HUES6 (cell line): ENCODE results near the gene OR2B3.
"Not testable (repeated sequence)": the region's sequence is repeated elsewhere in the genome, so short reads cannot be mapped to it uniquely, and the experiment has no call there.

ENCODE experiments used
- H3K27ac ChIP-seq: 2 replicates; pipeline ENCODE4 v1.7.0; 2013; ENCODE audit warnings: low read depth, mild to moderate bottlenecking, low read length, inconsistent platforms
- H3K27me3 ChIP-seq: 2 replicates; pipeline ENCODE4 v1.6.1; 2013; ENCODE audit warnings: low read length; ENCODE audit not compliant: control insufficient read depth, insufficient read depth
- H3K36me3 ChIP-seq: 2 replicates; pipeline ENCODE4 v1.6.1; 2013; ENCODE audit warnings: low read length; ENCODE audit not compliant: control insufficient read depth, insufficient read depth
- H3K4me1 ChIP-seq: 2 replicates; pipeline ENCODE4 v1.6.1; 2013; ENCODE audit warnings: low read length; ENCODE audit not compliant: control insufficient read depth, insufficient read depth
- H3K4me3 ChIP-seq: 2 replicates; pipeline ENCODE4 v1.5.1; 2013; ENCODE audit warnings: low read depth, low read length
- H3K9ac ChIP-seq: one replicate; pipeline ENCODE4 v1.6.1; 2013; ENCODE audit warnings: mild to moderate bottlenecking, low read length
- H3K9me3 ChIP-seq: 2 replicates; pipeline ENCODE4 v1.6.1; 2013; ENCODE audit warnings: low read depth, low read length; ENCODE audit not compliant: control insufficient read depth, insufficient read depth

Gene OR2B3

GRCh38 chr6:29087213-29087612 is at the start of gene OR2B3:
Gene OR2B3 (minus strand): TSS chr6:29087313. CDS start chr6:29087248, 65 bp downstream.
- Histone ChIP-seq H3K27me3 (no peaks in the 10 kb centered on the region), H3K4me1 (no peaks in the 10 kb centered on the region), H3K36me3 (no peaks in the 10 kb centered on the region), H3K9me3 (no peaks in the 10 kb centered on the region), H3K9ac (no peak within 1 kb of the TSS), H3K27ac (no peak within 1 kb of the TSS), H3K4me3 (no peak within 1 kb of the TSS)

GRCh38 chr6:29131691-29132090 is 44.6 kb upstream of the OR2B3 start:
- Histone ChIP-seq H3K27me3 (no peaks in the 10 kb centered on the region; the same call in 1 of the 2 replicates), H3K27ac (no peak overlapping the region), H3K9ac (no peak overlapping the region), H3K36me3 (no peaks in the 10 kb centered on the region), H3K9me3 (no peaks in the 10 kb centered on the region), H3K4me1 (no peaks in the 10 kb centered on the region), H3K4me3 (no peak overlapping the region)

GRCh38 chr6:29130644-29131043 is 43.5 kb upstream of the OR2B3 start:
- H3K27ac ChIP-seq, result no peak overlapping the region
- H3K4me3 ChIP-seq, result no peak overlapping the region
- no peaks in the 10 kb centered on the region for H3K36me3 ChIP-seq
- no peaks in the 10 kb centered on the region; the same call in 1 of the 2 replicates for H3K27me3 ChIP-seq
- no peaks in the 10 kb centered on the region for H3K4me1 ChIP-seq
- H3K9ac ChIP-seq, result no peak overlapping the region
- no peaks in the 10 kb centered on the region for H3K9me3 ChIP-seq

GRCh38 chr6:29129326-29130012 is 42.4 kb upstream of the OR2B3 start:
- no peak overlapping the region for H3K27ac ChIP-seq
- no peaks in the 10 kb centered on the region for H3K9me3 ChIP-seq
- no peak overlapping the region for H3K4me3 ChIP-seq
- H3K27me3 ChIP-seq, result no peaks in the 10 kb centered on the region; the same call in 1 of the 2 replicates
- H3K36me3 ChIP-seq, result no peaks in the 10 kb centered on the region
- H3K4me1 ChIP-seq, result no peaks in the 10 kb centered on the region
- no peak overlapping the region for H3K9ac ChIP-seq

GRCh38 chr6:29114964-29115363 is 27.9 kb upstream of the OR2B3 start:
- H3K36me3 ChIP-seq, H3K27me3 ChIP-seq, H3K9me3 ChIP-seq, H3K9ac ChIP-seq, H3K4me1 ChIP-seq, H3K27ac ChIP-seq, H3K4me3 ChIP-seq: not testable (repeated sequence)

GRCh38 chr6:29112135-29112534 is 25.0 kb upstream of the OR2B3 start:
- Histone ChIP-seq H3K4me3 (no peak overlapping the region), H3K9me3 (no peaks in the 10 kb centered on the region), H3K4me1 (no peaks in the 10 kb centered on the region), H3K27ac (no peak overlapping the region), H3K9ac (no peak overlapping the region), H3K36me3 (no peaks in the 10 kb centered on the region), H3K27me3 (no peaks in the 10 kb centered on the region)

- H3K4me1 ChIP-seq, result no peaks in the 10 kb centered on the region
- no peaks in the 10 kb centered on the region for H3K36me3 ChIP-seq
- no peaks in the 10 kb centered on the region for H3K9me3 ChIP-seq
- H3K27me3 ChIP-seq, result no peaks in the 10 kb centered on the region
- no peak within 1 kb of the TSS for H3K9ac ChIP-seq
- H3K4me3 ChIP-seq, result no peak within 1 kb of the TSS
- no peak within 1 kb of the TSS for H3K27ac ChIP-seq
Observed at GRCh38 chr6:29107758-29108157, 20.6 kb upstream of the OR2B3 start, which contains the start of gene OR2J3. Gene OR2J3 (plus strand): TSS chr6:29108058. CDS start chr6:29111891, 3,833 bp downstream.

GRCh38 chr6:29099190-29099589 is 12.1 kb upstream of the OR2B3 start, which contains the start of gene OR2J1:
Gene OR2J1 (plus strand): TSS chr6:29099490. CDS start chr6:29100943, 1,453 bp downstream.
- no peak within 1 kb of the TSS for H3K27ac ChIP-seq
- H3K4me3 ChIP-seq, result no peak within 1 kb of the TSS
- no peaks in the 10 kb centered on the region for H3K9me3 ChIP-seq
- no peaks in the 10 kb centered on the region for H3K27me3 ChIP-seq
- H3K9ac ChIP-seq, result no peak within 1 kb of the TSS
- no peaks in the 10 kb centered on the region for H3K4me1 ChIP-seq
- no peaks in the 10 kb centered on the region for H3K36me3 ChIP-seq

- no peaks in the 10 kb centered on the region for H3K4me1 ChIP-seq
- H3K27me3 ChIP-seq, result no peaks in the 10 kb centered on the region
- H3K9me3 ChIP-seq, result no peaks in the 10 kb centered on the region
- H3K4me3 ChIP-seq, result no peak overlapping the region
- no peak overlapping the region for H3K9ac ChIP-seq
- H3K36me3 ChIP-seq, result no peaks in the 10 kb centered on the region
- H3K27ac ChIP-seq, result no peak overlapping the region
Observed at GRCh38 chr6:29097803-29098202, 10.7 kb upstream of the OR2B3 start.

GRCh38 chr6:29092957-29093356 is 5.8 kb upstream of the OR2B3 start:
- no peaks in the 10 kb centered on the region for H3K27me3 ChIP-seq
- no peaks in the 10 kb centered on the region for H3K36me3 ChIP-seq
- H3K4me3 ChIP-seq, result no peak overlapping the region
- no peak overlapping the region for H3K27ac ChIP-seq
- H3K9ac ChIP-seq, result no peak overlapping the region
- H3K9me3 ChIP-seq, result no peaks in the 10 kb centered on the region
- H3K4me1 ChIP-seq, result no peaks in the 10 kb centered on the region

- H3K4me3 ChIP-seq, result no peak overlapping the region
- no peaks in the 10 kb centered on the region for H3K27me3 ChIP-seq
- no peaks in the 10 kb centered on the region for H3K36me3 ChIP-seq
- H3K27ac ChIP-seq, result no peak overlapping the region
- no peak overlapping the region for H3K9ac ChIP-seq
- H3K9me3 ChIP-seq, result no peaks in the 10 kb centered on the region
- H3K4me1 ChIP-seq, result no peaks in the 10 kb centered on the region
Observed at GRCh38 chr6:29082457-29082856, 4.7 kb downstream of the OR2B3 start.
